GM06990 (cell line): Measurements from ENCODE around the gene ABCG2.

Source experiments
- DNase-seq: peaks from one replicate; pipeline ENCODE4 v3.0.0-alpha.2; 2011; ENCODE audit not compliant: insufficient read length; ENCODE audit errors: extremely low read depth
- H3K27me3 ChIP-seq: replicated peaks from 2 replicates; pipeline ENCODE4 v1.6.0; 2011; ENCODE audit warnings: low read length; ENCODE audit not compliant: control insufficient read depth, insufficient read depth
- H3K36me3 ChIP-seq: 2 replicates; pipeline ENCODE4 v1.5.1; 2011; ENCODE audit warnings: low read length; ENCODE audit not compliant: control insufficient read depth, insufficient read depth
- H3K4me3 ChIP-seq: replicated peaks from 2 replicates; pipeline ENCODE4 v1.5.1; 2011; ENCODE audit warnings: low read depth, mild to moderate bottlenecking, control low read depth, low read length
- TF ChIP-seq, protein P1 (sequence below): IDR thresholded peaks from 2 replicates; pipeline ENCODE4 v1.5.1; 2011; ENCODE audit warnings: low read length, control low read depth, mild to moderate bottlenecking, inconsistent platforms; ENCODE audit not compliant: insufficient read depth, poor library complexity, severe bottlenecking

Gene ABCG2

DNA sequence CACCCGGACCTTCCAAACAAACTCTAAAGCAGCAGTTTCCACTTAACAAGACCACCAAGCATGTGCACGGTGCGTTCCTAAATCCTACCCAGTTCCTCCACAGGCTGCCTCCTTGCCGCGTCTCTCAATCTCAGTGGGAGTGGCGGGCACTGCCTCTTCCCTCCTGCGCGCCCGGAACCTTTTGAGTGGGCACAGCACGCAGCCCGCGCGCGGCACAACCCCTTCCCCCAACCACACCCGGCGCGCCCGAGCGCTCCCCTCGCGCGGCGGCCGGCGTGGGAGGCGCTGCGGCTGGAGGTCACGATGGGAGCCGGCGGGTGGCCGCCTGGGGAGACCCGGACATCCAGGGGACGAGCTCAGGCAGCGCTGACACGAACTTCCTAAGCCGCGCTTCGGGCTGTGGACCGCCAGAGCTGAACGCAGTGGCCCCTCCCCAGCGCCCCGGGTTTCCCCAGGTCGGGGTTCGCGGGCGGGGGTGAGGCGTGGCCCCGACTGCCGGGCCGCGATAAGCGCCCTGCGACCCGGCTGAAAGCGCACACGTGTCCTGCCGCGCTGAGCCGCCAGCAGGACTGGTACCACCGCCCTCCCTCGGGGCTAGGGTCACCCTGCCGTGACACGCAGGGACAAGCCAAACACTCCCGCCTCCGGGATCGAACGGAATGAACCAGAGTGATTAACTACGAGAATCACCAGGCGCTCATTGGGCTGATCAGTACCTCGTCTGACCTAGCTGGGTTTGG lies at the start of gene ABCG2:
ABCG2 (minus strand) TSS at position 151 of the 740 bp plus-strand sequence. CDS start 18,644 bp downstream, outside the sequence.
- peak; percentile 44 for DNase-seq
- Histone ChIP-seq H3K4me3 (peak within 1 kb of the TSS; percentile 57), H3K36me3 (no peaks in the 10 kb centered on the region), H3K27me3 (no peaks in the 10 kb centered on the region)
- TF ChIP-seq, protein P1, sequence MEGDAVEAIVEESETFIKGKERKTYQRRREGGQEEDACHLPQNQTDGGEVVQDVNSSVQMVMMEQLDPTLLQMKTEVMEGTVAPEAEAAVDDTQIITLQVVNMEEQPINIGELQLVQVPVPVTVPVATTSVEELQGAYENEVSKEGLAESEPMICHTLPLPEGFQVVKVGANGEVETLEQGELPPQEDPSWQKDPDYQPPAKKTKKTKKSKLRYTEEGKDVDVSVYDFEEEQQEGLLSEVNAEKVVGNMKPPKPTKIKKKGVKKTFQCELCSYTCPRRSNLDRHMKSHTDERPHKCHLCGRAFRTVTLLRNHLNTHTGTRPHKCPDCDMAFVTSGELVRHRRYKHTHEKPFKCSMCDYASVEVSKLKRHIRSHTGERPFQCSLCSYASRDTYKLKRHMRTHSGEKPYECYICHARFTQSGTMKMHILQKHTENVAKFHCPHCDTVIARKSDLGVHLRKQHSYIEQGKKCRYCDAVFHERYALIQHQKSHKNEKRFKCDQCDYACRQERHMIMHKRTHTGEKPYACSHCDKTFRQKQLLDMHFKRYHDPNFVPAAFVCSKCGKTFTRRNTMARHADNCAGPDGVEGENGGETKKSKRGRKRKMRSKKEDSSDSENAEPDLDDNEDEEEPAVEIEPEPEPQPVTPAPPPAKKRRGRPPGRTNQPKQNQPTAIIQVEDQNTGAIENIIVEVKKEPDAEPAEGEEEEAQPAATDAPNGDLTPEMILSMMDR, result no peak

DNA sequence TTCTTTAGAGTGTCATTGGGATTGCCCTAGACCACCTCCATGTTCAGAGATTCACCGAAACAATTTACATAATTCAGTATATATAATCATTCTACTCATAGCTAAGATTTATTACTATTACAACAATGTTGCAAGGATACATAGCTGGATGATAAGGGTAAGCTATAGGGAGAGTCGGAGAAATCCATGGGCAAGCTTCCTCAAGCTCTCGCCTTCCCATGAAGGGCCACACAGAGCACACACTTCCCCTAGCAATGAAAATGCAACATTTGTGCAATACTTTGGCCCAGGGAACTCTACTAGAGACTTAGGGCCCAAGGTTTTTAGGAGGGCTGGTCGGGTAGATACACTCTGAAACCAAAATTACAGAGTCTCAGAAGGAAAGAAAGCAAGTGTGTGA lies 49.7 kb upstream of the ABCG2 start:
- Histone ChIP-seq H3K27me3 (no peaks in the 10 kb centered on the region), H3K4me3 (no peak overlapping the region), H3K36me3 (no peaks in the 10 kb centered on the region)
- TF ChIP-seq, protein P1, result no peak
- DNase-seq, result no peak

DNA sequence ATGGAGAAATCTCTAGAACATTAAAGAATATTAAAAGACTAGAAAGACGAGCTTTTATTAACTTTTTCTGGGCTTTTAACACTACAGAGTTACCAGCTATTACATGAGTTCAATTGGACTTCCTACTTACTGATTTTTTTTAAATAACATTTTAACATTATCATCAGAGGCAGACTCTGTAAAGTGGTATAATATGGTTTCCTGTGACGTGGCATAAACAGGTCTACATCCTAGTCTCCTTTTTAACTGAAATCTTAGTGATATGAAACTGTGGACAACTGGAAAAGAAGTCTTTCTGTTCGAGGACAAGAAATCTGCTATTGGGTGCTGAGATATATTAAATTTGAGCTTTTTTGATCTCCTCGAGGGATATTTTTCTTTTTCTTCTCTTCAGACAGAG lies 48.7 kb upstream of the ABCG2 start:
- no peaks in the 10 kb centered on the region for H3K36me3 ChIP-seq
- no peak overlapping the region for H3K4me3 ChIP-seq
- DNase-seq, result no peak
- TF ChIP-seq, protein P1, result no peak
- H3K27me3 ChIP-seq, result no peaks in the 10 kb centered on the region

DNA sequence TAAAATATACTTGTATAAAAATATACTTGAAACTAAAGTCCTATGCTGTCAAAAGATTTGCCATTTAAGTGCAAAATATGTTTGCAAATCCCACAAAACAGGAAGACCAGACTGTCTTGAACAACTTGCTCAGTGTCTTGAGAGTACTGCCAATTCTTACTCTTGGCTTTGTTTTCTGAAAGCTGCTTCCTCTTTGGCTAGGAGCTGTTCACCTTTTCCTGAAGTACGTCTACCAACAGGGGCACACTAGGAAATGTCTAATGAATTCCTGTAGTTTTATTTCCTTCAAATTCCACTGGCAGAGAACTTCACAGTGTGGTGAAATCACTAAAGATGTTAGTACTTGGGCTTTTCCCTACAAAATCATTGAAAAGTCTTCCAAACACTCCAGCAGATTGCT lies 46.4 kb upstream of the ABCG2 start:
- H3K27me3 ChIP-seq, result no peaks in the 10 kb centered on the region
- TF ChIP-seq, protein P1, result no peak
- H3K36me3 ChIP-seq, result no peaks in the 10 kb centered on the region
- H3K4me3 ChIP-seq, result no peak overlapping the region
- no peak for DNase-seq

DNA sequence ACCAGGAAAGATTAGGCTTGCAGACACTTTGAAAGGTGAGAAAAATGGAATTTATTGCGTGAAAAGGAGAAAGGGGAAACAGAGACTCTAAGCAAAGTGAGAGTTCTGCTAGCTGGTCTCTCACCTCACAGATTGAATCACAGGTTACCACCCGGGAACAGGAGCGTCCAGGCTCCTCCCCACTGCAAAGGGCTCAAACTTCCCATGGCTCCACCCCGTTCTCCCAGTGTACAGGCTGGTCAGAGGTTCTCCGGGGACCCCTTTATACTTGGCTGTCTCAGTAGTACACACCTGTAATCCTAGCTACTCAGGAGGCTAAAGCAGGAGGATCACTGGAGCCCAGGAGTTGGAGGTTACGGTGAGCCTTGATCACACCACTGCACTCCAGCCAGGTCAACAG lies 44.0 kb upstream of the ABCG2 start:
- Histone ChIP-seq H3K4me3 (no peak overlapping the region), H3K36me3 (no peaks in the 10 kb centered on the region), H3K27me3 (no peaks in the 10 kb centered on the region)
- TF ChIP-seq, protein P1, result no peak
- no peak for DNase-seq
